Measurements from ENCODE around the gene PLD1.
"Not testable (repeated sequence)": the region's sequence is repeated elsewhere in the genome, so short reads cannot be mapped to it uniquely, and the experiment has no call there.

PLD1 gene

DNA sequence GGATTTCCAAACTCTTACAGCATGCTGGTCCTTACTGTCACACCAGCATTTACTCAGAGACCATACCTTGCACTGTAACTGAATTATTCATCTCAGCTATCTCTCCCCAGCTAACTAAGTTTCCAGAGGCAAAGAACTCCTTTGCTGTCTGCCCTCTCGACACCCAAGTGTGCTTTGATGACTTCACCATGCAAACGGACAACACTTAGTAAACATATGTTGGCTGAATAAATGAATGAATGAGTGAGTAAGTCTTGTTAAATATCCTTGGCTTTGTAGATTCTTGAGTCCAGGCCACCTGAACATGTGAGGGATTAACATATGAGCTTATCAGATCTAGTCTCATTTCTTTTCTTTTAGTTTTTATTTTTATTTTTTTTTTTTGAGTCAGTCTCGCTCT lies 138.2 kb downstream of the PLD1 start:
- DNase-seq: no peak

- no peak for DNase-seq
These were observed 138.6 kb downstream of the PLD1 start for GRCh38 chr3:171671709-171672108.

DNA sequence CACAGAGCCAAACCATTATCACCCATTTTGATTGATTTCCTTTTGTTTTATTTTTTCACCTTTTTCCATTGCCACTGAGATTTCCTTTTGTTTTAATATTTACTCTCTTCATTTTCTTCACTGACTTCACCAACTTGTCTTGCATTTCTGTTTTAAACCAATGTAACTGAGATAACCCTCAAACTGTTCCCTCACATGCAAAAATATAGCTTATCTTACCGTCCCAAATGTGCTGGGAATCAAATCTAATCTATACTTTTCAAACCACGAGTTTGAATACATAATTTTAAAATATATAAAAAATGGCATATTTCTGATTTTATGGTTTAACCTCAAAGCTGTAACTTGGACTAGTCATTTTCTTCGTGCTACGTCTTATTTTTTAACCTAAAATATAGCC lies 143.8 kb downstream of the PLD1 start:
- no peak for DNase-seq

DNA sequence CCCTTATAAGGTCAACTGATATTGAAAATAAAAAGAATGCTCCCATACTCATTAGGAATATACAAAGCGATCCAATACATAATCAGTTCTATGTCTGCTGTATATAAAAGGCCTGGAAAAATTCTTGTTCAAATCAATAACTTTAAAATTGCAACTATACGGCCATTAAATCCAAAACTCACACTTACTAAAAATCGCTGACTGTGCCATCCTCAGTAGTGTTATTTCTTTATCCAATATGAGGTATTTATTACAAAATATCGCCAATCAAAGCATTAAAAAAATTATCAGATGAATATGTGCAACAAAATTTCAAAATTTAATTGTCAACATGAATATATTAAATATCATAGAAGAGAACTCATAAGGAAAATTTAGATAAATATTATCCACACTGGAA lies 146.5 kb downstream of the PLD1 start:
- DNase-seq: no peak

DNA sequence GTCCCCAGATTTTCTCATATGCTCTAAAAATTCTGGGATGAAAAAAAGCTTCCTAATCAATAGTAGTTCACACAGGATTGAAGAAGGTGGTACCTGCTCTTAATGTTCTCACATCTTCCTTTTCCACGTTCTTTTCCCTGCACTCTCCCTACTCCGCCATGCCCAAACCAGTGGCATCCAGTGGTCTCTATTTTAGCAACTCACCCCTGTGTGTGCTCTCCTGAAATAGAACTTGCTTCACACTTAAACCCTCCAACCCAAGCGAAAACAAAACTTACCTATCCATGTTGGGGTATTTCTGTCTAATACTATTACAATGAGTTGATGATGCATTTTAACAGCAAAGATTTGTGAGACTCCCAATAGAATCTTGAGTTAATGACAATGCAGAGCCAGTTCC lies 148.8 kb downstream of the PLD1 start:
- no peak for DNase-seq

- DNase-seq: no peak
These were observed 150.1 kb downstream of the PLD1 start for GRCh38 chr3:171660188-171660587.

DNA sequence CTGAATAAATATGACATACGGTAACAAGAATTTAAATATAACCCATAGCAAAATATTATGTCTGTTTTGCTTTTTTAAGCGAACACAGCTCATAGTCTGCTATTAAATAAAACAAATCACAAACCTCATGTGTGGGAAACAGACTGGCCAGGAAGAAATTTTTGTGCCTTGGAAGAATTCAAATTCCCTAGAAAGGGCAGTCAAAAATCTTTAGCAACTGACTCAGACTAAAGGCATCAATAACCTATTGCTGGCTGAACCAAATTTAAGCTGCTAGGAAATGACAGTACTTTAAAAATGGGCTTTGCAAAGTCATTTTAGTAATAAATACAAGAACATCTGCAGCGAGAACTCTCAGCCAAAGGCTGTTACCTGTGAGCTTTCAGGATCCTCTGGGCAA lies 151.4 kb downstream of the PLD1 start:
- no peak for DNase-seq

- DNase-seq: peak in 25 of 58 donors; percentile 4 to 44 (median 18)
These were observed 155.5 kb downstream of the PLD1 start for GRCh38 chr3:171654809-171655208.

GRCh38 chr3:171654326-171654725 lies 156.0 kb downstream of the PLD1 start:
- no peak for DNase-seq

DNA sequence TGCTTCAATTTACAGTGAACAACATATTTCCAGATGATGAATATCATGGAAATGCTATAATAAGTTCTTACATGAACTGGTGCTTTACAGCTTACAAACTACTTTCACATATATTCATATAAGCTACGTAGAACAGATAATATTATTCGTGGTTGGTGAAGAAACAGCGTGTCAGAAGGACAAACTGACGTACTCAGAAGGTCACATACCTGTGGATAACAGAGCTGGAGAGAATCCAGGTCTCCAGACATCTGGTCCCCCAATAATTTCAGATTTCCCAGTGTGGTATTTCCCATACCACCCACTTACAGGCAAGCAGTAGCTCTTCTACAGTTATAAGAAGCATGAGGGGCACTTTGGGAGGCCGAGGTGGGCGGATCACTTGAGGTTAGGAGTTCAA lies 156.6 kb downstream of the PLD1 start:
- DNase-seq: no peak

- no peak for DNase-seq
These were observed 157.4 kb downstream of the PLD1 start for GRCh38 chr3:171652932-171653331.

DNA sequence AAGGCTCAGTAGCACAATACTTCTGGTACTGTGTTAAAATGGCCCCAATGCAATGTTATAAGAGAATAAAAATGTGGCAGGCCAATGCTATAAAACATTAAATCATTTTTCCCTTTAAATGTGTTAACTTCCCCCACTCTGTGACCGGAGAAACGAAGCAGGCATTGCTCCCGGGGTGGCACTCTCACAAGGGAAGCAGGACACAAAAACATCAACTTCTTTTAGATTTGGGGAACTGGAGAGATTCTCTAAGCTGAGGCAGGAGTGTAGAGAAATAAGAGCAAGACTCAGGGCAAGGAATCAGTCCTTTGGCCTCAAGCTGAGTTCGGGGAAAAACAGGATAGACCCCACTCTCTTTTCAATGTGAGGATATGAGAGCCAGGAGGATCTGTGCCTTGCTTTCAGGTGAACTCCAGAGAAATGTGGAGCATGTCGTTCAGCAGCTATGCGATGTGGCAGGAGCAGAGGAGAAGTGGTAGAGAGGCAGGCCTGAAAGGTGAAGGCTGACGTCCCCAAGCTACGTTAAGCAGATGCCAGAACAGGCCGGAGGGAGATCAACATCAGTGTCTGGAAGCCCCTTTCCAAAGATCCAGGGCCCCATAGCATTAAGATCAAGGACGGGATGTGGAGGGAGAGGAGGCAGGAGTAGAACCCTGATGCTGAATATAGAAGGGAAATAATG lies 160.2 kb downstream of the PLD1 start:
- DNase-seq: no peak

- no peak for DNase-seq
These were observed 161.0 kb downstream of the PLD1 start for GRCh38 chr3:171649267-171649666.

DNA sequence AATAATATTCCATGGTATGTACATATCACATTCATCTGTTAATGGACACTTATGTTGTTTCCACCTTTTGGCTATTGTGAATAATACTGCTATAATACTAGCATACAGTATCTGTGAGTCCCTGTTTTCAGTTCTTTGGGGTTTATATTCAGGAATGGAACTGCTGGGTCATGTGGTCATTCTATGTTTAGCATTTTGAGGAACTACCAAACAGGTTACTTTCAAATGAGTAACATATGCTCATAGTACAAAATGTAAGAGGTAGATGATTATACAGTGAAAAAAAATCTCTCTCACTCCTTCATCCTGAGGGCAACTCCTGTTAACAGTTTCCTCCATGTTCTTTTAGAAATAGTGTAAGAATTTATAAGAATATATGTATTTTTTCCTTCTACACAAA lies 162.2 kb downstream of the PLD1 start:
- no peak for DNase-seq

GRCh38 chr3:171646357-171647133 lies 163.7 kb downstream of the PLD1 start:
- DNase-seq: peak in 1 of 58 donors; percentile 52

- DNase-seq: no peak
These were observed 165.6 kb downstream of the PLD1 start for GRCh38 chr3:171644681-171645080.

- DNase-seq: no peak
These were observed 166.6 kb downstream of the PLD1 start for GRCh38 chr3:171643681-171644080.

DNA sequence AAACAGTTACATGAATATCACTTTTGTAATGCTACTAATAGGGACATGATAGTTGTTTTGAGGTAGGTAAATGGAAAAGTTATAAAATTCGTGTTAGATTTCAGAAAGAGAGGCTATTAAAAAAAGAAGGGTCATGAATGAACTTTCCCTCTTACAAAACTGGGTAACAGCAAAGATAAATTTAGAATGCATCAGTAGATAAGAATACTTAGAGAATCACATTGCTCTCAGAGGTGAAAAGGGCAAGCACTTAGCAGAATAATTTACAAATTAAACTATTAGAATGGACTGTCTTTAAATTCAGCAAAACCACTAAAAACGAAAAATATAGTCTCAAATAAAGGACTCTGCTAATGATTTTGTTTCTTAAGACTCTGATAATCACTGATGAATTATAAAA lies 167.2 kb downstream of the PLD1 start:
- DNase-seq: no peak

- no peak for DNase-seq
These were observed 169.5 kb downstream of the PLD1 start for GRCh38 chr3:171640520-171641412.

DNA sequence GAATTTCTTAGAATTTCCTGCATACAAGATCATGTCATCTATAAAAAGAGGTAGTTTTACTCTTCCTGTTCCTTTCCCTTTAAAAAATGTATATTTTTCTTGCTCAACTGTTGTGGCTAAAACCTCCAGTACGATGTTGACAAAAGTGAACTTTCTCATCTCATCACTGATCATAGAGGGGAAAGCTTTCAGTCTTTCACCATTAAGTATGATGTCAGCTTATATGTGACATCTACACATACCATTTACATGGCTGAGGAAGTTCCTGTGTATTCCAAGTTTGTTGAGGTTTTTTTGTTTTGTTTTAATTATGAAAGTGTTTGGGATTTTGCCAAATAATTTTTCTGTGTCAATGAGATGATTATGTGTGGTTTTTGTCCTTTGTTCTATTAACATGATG lies 173.6 kb downstream of the PLD1 start:
- DNase-seq: no peak

DNA sequence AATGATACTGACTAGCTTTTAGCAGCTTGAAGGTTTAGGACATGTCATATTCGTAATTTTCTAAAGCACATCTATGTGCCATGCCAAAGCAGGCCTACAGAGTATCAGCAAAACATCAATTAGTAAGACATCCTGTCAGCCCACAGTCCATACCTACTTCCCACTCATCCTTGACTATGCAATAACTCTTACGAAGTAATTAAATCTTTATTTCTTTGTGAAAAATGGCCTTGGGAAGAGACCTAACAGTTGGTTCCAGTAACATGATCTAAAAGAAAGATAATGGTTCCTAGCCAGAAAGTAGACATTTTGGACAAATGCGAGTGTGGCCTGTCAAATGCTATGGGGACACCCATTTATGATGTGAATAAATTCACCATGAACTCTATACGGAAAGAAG lies 177.5 kb downstream of the PLD1 start:
- no peak for DNase-seq

- not testable (repeated sequence) for DNase-seq
These were observed 183.5 kb downstream of the PLD1 start for GRCh38 chr3:171626799-171627198.

Data from anterior cingulate cortex (tissue), 58 donors.